H9 (cell line): Measurements from ENCODE around the gene SVEP1. TPM values are rescaled to one million over a fixed set of nuclear protein-coding genes. Genes with fewer than 3 reads are reported as not detected.

Experiments
- DNase-seq: peaks from one replicate; pipeline ENCODE4 v3.0.0-alpha.2; 2017
- H2AFZ ChIP-seq: one replicate; pipeline ENCODE4 v1.6.1; 2013; ENCODE audit warnings: mild to moderate bottlenecking, low read length, control low read depth, moderate library complexity
- H2AK5ac ChIP-seq: 2 replicates; pipeline ENCODE4 v1.6.1; 2013; ENCODE audit warnings: low read length, control low read depth, mixed read lengths; ENCODE audit not compliant: insufficient read length
- H2BK120ac ChIP-seq: one replicate; pipeline ENCODE4 v1.6.1; 2013; ENCODE audit warnings: low read depth, mild to moderate bottlenecking, low read length, control low read depth, inconsistent platforms; ENCODE audit not compliant: poor library complexity, severe bottlenecking
- H2BK12ac ChIP-seq: 2 replicates; pipeline ENCODE4 v1.6.1; 2013; ENCODE audit warnings: low read length, control low read depth, mixed read lengths, low read depth; ENCODE audit not compliant: insufficient read length
- H2BK15ac ChIP-seq: 2 replicates; pipeline ENCODE4 v1.6.1; 2013; ENCODE audit warnings: low read depth, low read length, control low read depth
- H2BK20ac ChIP-seq: one replicate; pipeline ENCODE4 v1.6.1; 2013; ENCODE audit warnings: low read depth, mild to moderate bottlenecking, low read length, control low read depth, inconsistent platforms; ENCODE audit not compliant: poor library complexity, severe bottlenecking
- H2BK5ac ChIP-seq: 2 replicates; pipeline ENCODE4 v1.6.1; 2013; ENCODE audit warnings: low read length, control low read depth, mixed read lengths; ENCODE audit not compliant: insufficient read length
- H3K14ac ChIP-seq: 2 replicates; pipeline ENCODE4 v1.6.1; 2013; ENCODE audit warnings: low read length, control low read depth; ENCODE audit not compliant: insufficient read depth
- H3K18ac ChIP-seq: 2 replicates; pipeline ENCODE4 v1.6.1; 2013; ENCODE audit warnings: low read depth, mild to moderate bottlenecking, mixed read lengths, low read length, control low read depth; ENCODE audit not compliant: insufficient read length
- H3K23ac ChIP-seq: 2 replicates; pipeline ENCODE4 v1.6.1; 2013; ENCODE audit warnings: low read length, control low read depth, mixed read lengths, low read depth; ENCODE audit not compliant: insufficient read length
- H3K23me2 ChIP-seq: 2 replicates; pipeline ENCODE4 v1.6.1; 2013; ENCODE audit warnings: low read depth, mild to moderate bottlenecking, mixed read lengths, low read length, control low read depth; ENCODE audit not compliant: insufficient read length, poor library complexity, severe bottlenecking
- H3K27ac ChIP-seq: 2 replicates; pipeline ENCODE4 v1.5.1; 2013; ENCODE audit warnings: low read length, control low read depth, mixed read lengths, low read depth; ENCODE audit not compliant: insufficient read length
- H3K27me3 ChIP-seq: 2 replicates; pipeline ENCODE4 v1.6.1; 2013; ENCODE audit warnings: low read length, control low read depth, inconsistent platforms; ENCODE audit not compliant: insufficient read depth
- H3K4ac ChIP-seq: 2 replicates; pipeline ENCODE4 v1.6.1; 2013; ENCODE audit warnings: low read depth, mild to moderate bottlenecking, control low read depth, inconsistent platforms, low read length, moderate library complexity
- H3K4me1 ChIP-seq: 2 replicates; pipeline ENCODE4 v1.6.1; 2013; ENCODE audit warnings: low read length, control low read depth, inconsistent platforms; ENCODE audit not compliant: insufficient read depth
- H3K4me2 ChIP-seq: 2 replicates; pipeline ENCODE4 v1.6.1; 2013; ENCODE audit warnings: low read length, control low read depth, mixed read lengths; ENCODE audit not compliant: insufficient read length, insufficient read depth
- H3K56ac ChIP-seq: 2 replicates; pipeline ENCODE4 v1.6.1; 2013; ENCODE audit warnings: low read depth, mild to moderate bottlenecking, mixed read lengths, low read length, control low read depth; ENCODE audit not compliant: insufficient read length
- H3K79me1 ChIP-seq: 2 replicates; pipeline ENCODE4 v1.6.1; 2013; ENCODE audit warnings: low read depth, mild to moderate bottlenecking, moderate library complexity, low read length, control low read depth, inconsistent platforms; ENCODE audit not compliant: insufficient read depth, poor library complexity, severe bottlenecking
- H3K79me2 ChIP-seq: 2 replicates; pipeline ENCODE4 v1.6.1; 2013; ENCODE audit warnings: low read length, control low read depth, inconsistent platforms; ENCODE audit not compliant: insufficient read depth
- H3K9ac ChIP-seq: 2 replicates; pipeline ENCODE4 v1.6.1; 2013; ENCODE audit warnings: low read length, control low read depth, mixed read lengths; ENCODE audit not compliant: insufficient read length; ENCODE audit errors: extremely low read depth
- H3K9me3 ChIP-seq: one replicate; pipeline ENCODE4 v1.6.1; 2013; ENCODE audit warnings: low read depth, low read length, inconsistent platforms; ENCODE audit not compliant: control insufficient read depth
- H3T11ph ChIP-seq: one replicate; pipeline ENCODE4 v1.6.1; 2013; ENCODE audit warnings: mild to moderate bottlenecking, low read length, control low read depth, inconsistent platforms
- H4K20me1 ChIP-seq: one replicate; pipeline ENCODE4 v1.6.1; 2013; ENCODE audit not compliant: control insufficient read depth, insufficient read length, insufficient read depth
- H4K5ac ChIP-seq: 2 replicates; pipeline ENCODE4 v1.6.1; 2013; ENCODE audit warnings: low read depth, mild to moderate bottlenecking, mixed read lengths, low read length, control low read depth; ENCODE audit not compliant: insufficient read length
- H4K8ac ChIP-seq: replicated peaks from 2 replicates; pipeline ENCODE4 v1.6.1; 2013; ENCODE audit warnings: low read length, control low read depth, mixed read lengths, low read depth; ENCODE audit not compliant: insufficient read length
- H4K91ac ChIP-seq: 2 replicates; pipeline ENCODE4 v1.6.1; 2013; ENCODE audit warnings: low read depth, mild to moderate bottlenecking, moderate library complexity, mixed read lengths, low read length, control low read depth; ENCODE audit not compliant: insufficient read length
- H3K27ac Mint-ChIP-seq, 3 experiments: 2 replicates in 2 of 3; 3 replicates in 1 of 3; pipeline ENCODE4 v1.8.0; 2020 to 2021; ENCODE audit warnings: mixed read lengths in 3 of 3, mild to moderate bottlenecking in 1 of 3, moderate library complexity in 1 of 3
- H3K27me3 Mint-ChIP-seq: 2 replicates; pipeline ENCODE4 v1.8.0; 2021; ENCODE audit warnings: low read depth, mild to moderate bottlenecking, moderate library complexity, mixed read lengths
- H3K36me3 Mint-ChIP-seq, 3 experiments: 2 replicates in 2 of 3; 3 replicates in 1 of 3; pipeline ENCODE4 v1.8.0; 2020 to 2021; ENCODE audit warnings: low read depth in 3 of 3, mixed read lengths in 3 of 3; ENCODE audit not compliant: insufficient read depth in 1 of 3
- H3K4me1 Mint-ChIP-seq, 2 experiments: 2 replicates each; pipeline ENCODE4 v1.8.0; 2020; ENCODE audit warnings: mixed read lengths in 2 of 2
- H3K4me3 Mint-ChIP-seq, 2 experiments: 2 replicates in 1 of 2; 3 replicates in 1 of 2; pipeline ENCODE4 v1.8.0; 2020 to 2021; ENCODE audit warnings: mild to moderate bottlenecking in 2 of 2, mixed read lengths in 2 of 2, moderate library complexity in 1 of 2
- H3K9me3 Mint-ChIP-seq, 2 experiments: 2 replicates in 1 of 2; 3 replicates in 1 of 2; pipeline ENCODE4 v1.8.0; 2020; ENCODE audit warnings: mild to moderate bottlenecking in 2 of 2, mixed read lengths in 2 of 2, moderate library complexity in 1 of 2
- WGBS: extraction: QIAGEN DNeasy Blood & Tissue Kit; methylation state at CpG from one replicate; pipeline ENCODE4 v1.1.7; 2013; ENCODE audit warnings: missing lambda C conversion rate, low lambda C conversion rate, mixed read lengths; ENCODE audit not compliant: insufficient read length; ENCODE audit errors: extremely low coverage; 5-methylcytosine and 5-hydroxymethylcytosine counted together
- total RNA-seq: library from RNA; stranded (reverse); gene quantifications from 2 replicates; pipeline ENCODE4 v1.2.1, GENCODE V29; 2021
- TF ChIP-seq, protein P1 (sequence below): fragments of 200-600 bp; sonication (generic); conservative IDR thresholded peaks from 3 replicates; pipeline ENCODE4 v1.8.0; 2021; ENCODE audit warnings: antibody characterized with exemption, mild to moderate bottlenecking

Gene SVEP1
- total RNA-seq, 1 experiment from 2014 or later = 0.17 TPM

- Mint-ChIP-seq H3K27me3 (no peaks in the 10 kb centered on the region), H3K9me3 (no peaks in the 10 kb centered on the region), H3K27ac (no peak overlapping the region), H3K36me3 (no peaks in the 10 kb centered on the region), H3K4me1 (no peaks in the 10 kb centered on the region), H3K4me3 (no peak overlapping the region)
- Histone ChIP-seq H2AFZ (no peak overlapping the region), H2BK20ac (no peak overlapping the region), H4K91ac (no peak overlapping the region), H2BK12ac (no peak overlapping the region), H3K4me2 (no peak overlapping the region), H3K18ac (no peak overlapping the region), H2BK15ac (no peak overlapping the region), H3K27ac (no peak overlapping the region), H4K20me1 (no peaks in the 10 kb centered on the region), H3K79me1 (no peaks in the 10 kb centered on the region), H3K9ac (no peak overlapping the region), H3K4ac (no peak overlapping the region), H2BK120ac (no peak overlapping the region), H3K56ac (no peak overlapping the region), H2AK5ac (no peak overlapping the region), H3K4me1 (no peaks in the 10 kb centered on the region), H3T11ph (no peak overlapping the region), H3K79me2 (no peaks in the 10 kb centered on the region), H3K23me2 (no peaks in the 10 kb centered on the region), H3K27me3 (no peaks in the 10 kb centered on the region), H3K23ac (no peak overlapping the region), H4K5ac (no peak overlapping the region), H3K9me3 (no peaks in the 10 kb centered on the region), H4K8ac (no peak overlapping the region), H3K14ac (no peak overlapping the region), H2BK5ac (no peak overlapping the region)
- TF ChIP-seq, protein P1, sequence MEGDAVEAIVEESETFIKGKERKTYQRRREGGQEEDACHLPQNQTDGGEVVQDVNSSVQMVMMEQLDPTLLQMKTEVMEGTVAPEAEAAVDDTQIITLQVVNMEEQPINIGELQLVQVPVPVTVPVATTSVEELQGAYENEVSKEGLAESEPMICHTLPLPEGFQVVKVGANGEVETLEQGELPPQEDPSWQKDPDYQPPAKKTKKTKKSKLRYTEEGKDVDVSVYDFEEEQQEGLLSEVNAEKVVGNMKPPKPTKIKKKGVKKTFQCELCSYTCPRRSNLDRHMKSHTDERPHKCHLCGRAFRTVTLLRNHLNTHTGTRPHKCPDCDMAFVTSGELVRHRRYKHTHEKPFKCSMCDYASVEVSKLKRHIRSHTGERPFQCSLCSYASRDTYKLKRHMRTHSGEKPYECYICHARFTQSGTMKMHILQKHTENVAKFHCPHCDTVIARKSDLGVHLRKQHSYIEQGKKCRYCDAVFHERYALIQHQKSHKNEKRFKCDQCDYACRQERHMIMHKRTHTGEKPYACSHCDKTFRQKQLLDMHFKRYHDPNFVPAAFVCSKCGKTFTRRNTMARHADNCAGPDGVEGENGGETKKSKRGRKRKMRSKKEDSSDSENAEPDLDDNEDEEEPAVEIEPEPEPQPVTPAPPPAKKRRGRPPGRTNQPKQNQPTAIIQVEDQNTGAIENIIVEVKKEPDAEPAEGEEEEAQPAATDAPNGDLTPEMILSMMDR = no peak
- DNase-seq = no peak
- no CpG with 5 or more reads among the region's 3 CpGs for WGBS
Observed at GRCh38 chr9:110512817-110513216, 66.7 kb downstream of the SVEP1 start.
